ENCODE measurements around the gene CTSE.
A peak's percentile ranks its signal among the peaks of the same experiment; 100 is the strongest.

CTSE gene

GRCh38 chr1:205985330-205986005 lies 38.2 kb downstream of the CTSE start:
- no peak overlapping the region for H3K4me3 ChIP-seq (replicated peaks; ENCODE audit: insufficient read depth, low read length)
- H3K27me3 ChIP-seq (ENCODE audit: insufficient read depth, poor library complexity, severe bottlenecking) = no peaks in the 10 kb centered on the region
- DNase-seq (ENCODE audit: low read depth in 1 of 2, low spot score in 1 of 2) = no peak
- TF ChIP-seq REST (IDR thresholded peaks at IDR 0.05; ENCODE audit: insufficient replicate concordance, low read depth) = no peak
- no peak for TF ChIP-seq GABPA (IDR thresholded peaks at IDR 0.05; ENCODE audit: low read depth)
- no peak for TF ChIP-seq POLR2AphosphoS5 (IDR thresholded peaks at IDR 0.05; ENCODE audit: low read depth)
- no peak for TF ChIP-seq SPI1 (IDR thresholded peaks at IDR 0.05; ENCODE audit: borderline replicate concordance, low read depth)
- TF ChIP-seq CTCF (IDR thresholded peaks at IDR 0.05; ENCODE audit: insufficient read depth, low read length) = no peak
- no peak overlapping the region for H3K27ac ChIP-seq (replicated peaks)

GRCh38 chr1:205983925-205984725 lies 39.6 kb downstream of the CTSE start:
- TF ChIP-seq CTCF (IDR thresholded peaks at IDR 0.05; ENCODE audit: insufficient read depth, low read length) (peak; percentile 44), GABPA (IDR thresholded peaks at IDR 0.05; ENCODE audit: low read depth) (no peak)
- peak in 1 of 2 experiments; percentile 23 for DNase-seq (ENCODE audit: low read depth in 1 of 2, low spot score in 1 of 2)
- Histone ChIP-seq H3K27ac (replicated peaks) (no peak overlapping the region), H3K4me3 (replicated peaks; ENCODE audit: insufficient read depth, low read length) (no peak overlapping the region), H3K27me3 (ENCODE audit: insufficient read depth, poor library complexity, severe bottlenecking) (no peaks in the 10 kb centered on the region)

- no peak for DNase-seq (ENCODE audit: low read depth in 1 of 2, low spot score in 1 of 2)
- TF ChIP-seq CTCF (IDR thresholded peaks at IDR 0.05; ENCODE audit: insufficient read depth, low read length) (no peak), SPI1 (IDR thresholded peaks at IDR 0.05; ENCODE audit: borderline replicate concordance, low read depth) (no peak), REST (IDR thresholded peaks at IDR 0.05; ENCODE audit: insufficient replicate concordance, low read depth) (no peak), GABPA (IDR thresholded peaks at IDR 0.05; ENCODE audit: low read depth) (no peak), POLR2AphosphoS5 (IDR thresholded peaks at IDR 0.05; ENCODE audit: low read depth) (no peak)
- Histone ChIP-seq H3K27ac (replicated peaks) (no peak overlapping the region), H3K4me3 (replicated peaks; ENCODE audit: insufficient read depth, low read length) (no peak overlapping the region), H3K27me3 (ENCODE audit: insufficient read depth, poor library complexity, severe bottlenecking) (no peaks in the 10 kb centered on the region)
Observed at GRCh38 chr1:205981257-205981656, 42.4 kb downstream of the CTSE start.
